ENCODE results near the gene PEX16. TPM values are rescaled to one million over a fixed set of nuclear protein-coding genes. Genes with fewer than 3 reads are reported as not detected.

PEX16 gene
- total RNA-seq, 2 experiments from 2014 or later = 32.1 to 35.3 TPM

DNA sequence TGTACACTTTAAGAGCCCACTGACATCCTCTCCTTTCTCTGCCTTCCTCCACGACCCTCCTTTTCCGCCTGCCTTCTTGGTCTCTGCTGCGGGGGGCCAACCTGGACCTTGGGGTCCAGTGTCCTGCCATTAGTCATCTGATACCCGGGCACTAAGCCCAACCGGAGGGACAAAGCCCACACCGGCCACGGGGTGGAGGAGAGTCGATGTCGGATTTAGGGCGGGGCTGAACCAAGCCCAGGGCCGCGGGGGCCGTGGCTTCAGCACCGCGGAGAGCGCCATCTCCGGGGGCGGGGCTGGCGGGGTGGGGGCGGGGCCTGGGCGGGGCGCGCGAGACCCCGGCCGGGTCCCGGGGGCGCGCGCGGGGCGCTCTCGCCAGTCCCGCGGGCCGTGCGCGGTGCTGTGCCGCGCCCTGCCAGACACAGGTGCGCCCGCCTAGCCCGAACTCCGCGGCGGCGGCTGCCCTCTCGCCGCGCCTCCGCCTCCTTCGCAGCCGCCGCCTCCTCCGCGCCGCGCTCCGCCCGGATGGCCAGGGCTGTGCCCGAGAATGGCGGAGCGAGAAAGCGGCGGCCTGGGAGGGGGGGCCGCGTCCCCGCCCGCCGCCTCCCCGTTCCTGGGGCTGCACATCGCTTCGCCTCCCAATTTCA, 32.3 kb downstream of the PEX16 start, which contains the start of gene MAPK8IP1:
MAPK8IP1 (plus strand) TSS at position 378 of the 647 bp plus-strand sequence; CDS start at position 548, 170 bp downstream.
- CTCF ChIA-PET = no interaction called here
- POLR2A ChIA-PET = no interaction called here

DNA sequence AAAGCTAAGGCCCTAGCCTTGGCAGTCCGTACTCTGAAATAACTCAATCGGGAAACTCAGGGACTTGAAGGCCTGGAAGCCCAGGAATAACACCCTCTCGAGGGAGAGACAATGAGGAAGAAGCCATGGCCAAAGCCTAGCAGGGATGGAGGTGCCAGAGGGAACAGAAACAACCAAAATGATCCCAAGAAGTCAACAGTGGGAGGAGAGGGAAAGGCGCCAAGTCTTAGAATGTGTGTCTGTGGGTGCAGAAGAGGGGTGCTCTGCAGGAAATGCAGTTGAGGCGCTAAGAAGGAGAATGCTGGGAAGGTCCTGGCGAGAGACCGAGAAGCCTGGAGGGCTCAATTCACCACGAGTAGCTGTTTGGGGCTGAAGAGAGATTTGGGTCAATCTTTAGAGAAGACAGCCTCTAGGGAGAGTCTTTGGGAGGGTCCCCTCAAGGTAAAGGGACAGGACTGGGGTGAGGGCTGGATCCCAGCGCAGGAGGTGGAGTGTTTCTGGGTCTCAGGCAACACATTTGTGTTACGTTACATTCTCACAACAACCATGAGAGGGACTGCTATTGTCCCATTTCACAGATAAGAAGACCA, 33.0 kb downstream of the PEX16 start:
- ChIA-PET CTCF (no interaction called here), POLR2A (no interaction called here)

DNA sequence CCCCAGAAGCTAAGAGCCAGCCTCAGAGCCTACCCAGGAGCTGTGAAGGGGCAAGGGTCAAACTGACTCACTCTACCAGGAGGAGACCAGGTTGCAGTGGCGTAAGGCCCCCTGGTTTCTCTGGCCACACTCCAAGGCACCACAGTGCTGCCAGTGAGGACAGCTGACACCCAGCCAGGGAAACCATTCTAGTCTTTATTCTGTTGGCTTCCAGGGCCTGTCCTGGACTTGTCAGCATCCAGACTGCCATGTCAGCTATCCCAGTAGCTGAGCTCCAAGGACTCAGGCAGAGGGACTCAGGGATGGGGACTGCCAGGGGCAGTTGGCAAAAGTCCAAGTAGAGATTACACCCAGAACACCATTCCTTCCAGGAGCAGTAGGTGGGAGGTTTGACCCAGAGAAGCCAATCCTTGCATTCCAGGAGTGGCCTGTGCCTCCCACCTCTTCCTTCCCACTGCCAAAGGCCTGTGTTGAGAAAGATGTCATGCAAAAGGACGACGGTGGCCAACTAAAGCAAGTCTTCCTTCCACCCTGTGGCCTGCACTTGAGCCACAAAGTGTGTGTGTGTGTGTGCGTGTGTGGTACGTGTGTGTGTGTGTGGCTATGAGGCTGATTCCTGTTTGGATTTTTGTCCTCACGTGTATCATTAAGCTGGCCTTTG, 35.8 kb downstream of the PEX16 start:
- CTCF ChIA-PET = no interaction called here
- POLR2A ChIA-PET = no interaction called here

DNA sequence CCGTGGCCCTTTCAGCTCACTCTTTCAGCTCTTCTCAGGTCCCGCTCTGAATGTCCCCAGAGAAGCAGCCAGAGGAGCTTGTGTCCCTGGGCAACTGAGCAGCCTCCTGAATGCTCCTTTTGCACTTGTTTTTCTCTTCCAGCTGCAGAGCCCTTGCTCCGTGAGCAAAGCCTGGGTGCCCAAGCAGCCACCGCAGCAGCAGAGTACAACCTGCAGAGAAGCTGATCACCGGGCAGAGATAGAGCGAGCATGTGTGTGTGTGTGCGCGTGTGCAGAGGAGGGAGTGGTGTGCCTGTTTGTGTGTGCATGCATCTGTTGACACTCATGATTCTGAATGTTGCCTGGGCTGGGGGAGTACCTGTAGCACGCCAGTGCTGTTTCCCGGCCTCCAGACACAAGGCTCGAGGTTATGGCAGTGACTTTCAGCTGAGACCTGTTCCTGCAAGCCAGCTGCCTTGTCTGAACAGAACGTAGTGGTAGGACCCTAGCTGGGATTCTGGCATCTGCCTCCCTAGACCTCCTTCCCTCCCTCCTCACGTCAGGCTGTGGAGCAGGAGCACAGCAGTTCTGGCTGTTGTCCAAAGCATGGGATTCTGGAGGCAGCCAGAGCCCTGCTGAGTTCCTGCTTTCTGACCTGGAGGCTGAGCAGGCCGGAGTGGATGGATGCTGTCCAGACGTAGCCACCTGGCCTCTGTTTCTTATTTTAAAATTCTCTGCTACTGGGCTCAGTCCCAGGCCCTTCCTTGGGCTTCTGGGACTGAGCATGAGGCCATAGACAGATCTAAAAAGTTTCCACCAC, 36.7 kb downstream of the PEX16 start:
- ChIA-PET CTCF (no interaction called here), POLR2A (no interaction called here)

DNA sequence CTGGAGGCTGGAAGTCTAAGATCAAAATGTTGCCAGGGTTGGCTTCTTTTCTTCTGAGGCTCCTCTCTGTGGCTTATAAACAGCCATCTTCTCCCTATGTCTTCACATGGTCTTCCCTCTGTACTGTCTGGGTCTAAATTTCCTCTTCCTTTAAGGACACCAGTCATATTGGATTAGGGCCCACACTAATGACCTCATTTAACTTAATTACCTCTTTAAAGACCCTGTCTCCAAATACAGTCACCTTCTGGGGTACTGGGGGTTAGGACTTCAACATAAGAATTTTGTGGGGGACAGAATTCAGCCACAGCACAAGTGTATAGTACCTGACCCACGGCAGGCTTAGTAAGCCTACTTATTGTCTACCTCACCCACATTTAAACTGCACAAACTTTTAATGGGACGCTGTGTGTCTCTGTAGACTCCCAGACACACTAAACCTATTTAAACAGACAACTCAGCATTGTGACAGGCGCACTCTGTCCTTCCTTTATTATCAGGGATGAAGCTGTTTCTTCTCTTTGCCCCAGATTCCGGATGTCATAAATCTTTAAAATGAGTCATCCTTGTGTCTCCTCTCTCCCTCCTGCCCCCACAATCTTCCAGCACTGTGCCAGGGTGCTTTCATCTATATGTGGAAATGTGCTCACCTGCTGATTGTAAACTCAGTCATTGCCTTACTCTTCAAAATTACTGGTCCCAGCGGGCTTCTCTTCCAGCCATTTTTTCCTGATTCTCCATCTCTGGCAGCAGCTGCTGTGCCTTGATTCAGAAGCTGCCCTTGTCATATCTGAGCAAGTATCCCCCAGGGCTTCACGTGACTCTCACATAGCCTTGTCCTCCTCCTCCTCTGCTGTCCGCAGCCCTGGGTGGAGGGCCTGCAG, 37.6 kb downstream of the PEX16 start:
- CTCF ChIA-PET = interaction anchor here (1.2 kb wide), 1 partner anchor 50 kb away, joined by 3 read pairs; no protein-coding TSS in a partner anchor
- POLR2A ChIA-PET = no interaction called here

DNA sequence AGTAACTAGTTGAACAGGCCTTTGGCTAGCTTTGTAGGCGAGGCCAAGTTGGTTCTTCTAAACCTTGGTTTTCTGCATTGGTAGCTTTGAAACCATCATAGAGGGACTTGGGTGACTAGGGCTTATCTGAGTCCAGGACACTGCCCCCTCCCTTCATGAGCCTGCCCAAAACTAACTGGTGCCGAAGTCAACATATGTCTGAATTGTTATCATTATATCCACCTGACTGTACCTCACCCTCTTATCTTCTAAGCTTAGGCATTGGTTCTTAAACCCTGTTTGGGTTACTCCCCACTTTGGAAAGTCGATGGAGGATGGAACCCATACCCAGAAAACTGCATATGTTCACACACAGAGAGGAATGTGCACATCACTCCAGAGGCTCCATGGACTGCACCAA, 39.8 kb downstream of the PEX16 start:
- ChIA-PET CTCF (no interaction called here), POLR2A (no interaction called here)

DNA sequence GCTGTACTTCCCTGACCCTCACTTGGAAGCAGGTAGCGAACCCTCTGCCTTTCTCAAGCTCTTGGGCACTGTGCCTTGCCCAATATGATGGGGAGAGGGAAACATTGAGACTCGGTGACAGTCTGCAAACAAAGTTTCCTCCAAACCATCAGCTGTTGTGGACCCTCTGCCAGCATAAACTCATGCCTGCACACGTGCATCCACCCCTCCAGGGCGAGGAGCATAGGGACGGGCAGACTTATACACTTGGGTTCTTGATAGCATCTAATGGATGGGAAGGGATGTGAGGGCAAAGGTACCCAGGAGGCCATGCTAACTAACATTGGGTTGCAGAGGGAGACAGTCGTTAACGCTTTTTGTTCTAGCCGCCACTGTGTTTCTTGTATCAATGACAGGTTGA, 40.5 kb downstream of the PEX16 start:
- CTCF ChIA-PET = no interaction called here
- POLR2A ChIA-PET = no interaction called here

DNA sequence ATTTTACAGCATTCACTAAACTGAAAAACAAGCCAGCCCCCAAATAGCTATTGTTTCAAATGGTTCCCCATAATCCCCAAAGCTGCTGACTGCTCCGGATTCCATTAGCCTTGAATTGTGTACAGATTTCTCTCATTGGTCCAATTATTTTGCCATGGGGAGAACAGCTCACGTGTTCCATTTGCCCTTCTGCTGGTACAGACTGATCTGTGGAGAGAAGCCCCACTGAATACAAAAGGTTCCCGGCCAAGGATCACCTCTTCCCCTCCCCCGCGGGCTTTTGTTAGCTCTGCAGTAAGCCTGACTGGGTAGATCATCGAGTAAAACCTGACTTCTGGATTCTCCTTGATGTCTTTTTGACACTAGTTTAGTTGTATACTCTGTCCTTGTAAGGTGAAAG, 41.3 kb downstream of the PEX16 start:
- ChIA-PET POLR2A (no interaction called here), CTCF (no interaction called here)

DNA sequence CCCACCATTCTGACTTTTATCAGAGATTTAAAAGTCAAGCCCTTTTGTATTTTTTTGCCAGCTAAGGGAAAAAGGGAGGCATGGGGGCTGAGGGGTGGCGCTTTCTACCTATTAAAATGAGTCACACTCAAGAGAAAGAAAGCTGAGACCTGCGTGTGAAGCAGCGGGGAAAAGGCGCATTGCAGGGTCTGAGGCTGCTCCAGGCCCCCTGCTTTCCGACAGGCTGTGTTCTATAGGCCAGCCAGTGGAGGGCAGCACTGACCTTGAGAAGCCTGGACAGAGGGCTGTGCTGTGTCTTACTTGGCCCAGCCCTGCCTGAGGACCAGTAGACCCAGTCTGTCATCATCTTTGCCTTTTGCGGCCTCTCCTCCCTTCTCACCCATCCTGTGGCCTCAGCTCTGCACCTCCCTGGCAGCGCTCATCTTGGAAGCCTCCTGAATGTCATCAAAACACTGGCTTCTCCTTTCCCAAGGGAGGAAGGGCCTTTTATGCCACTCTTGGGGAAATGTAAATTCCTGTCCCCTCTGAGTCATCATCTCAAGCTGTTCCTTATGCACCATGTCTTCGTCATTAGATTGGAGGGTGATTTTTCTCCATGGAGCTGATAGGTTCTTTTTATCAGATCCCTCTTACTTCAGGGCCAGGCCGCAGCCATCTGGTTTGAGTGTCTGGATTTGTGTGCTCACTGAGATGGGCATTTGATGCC, 44.9 kb downstream of the PEX16 start:
- ChIA-PET POLR2A (interaction anchor here (0.5 kb wide), 1 partner anchor 24 kb away, joined by 4 read pairs; no protein-coding TSS in a partner anchor), CTCF (no interaction called here)

DNA sequence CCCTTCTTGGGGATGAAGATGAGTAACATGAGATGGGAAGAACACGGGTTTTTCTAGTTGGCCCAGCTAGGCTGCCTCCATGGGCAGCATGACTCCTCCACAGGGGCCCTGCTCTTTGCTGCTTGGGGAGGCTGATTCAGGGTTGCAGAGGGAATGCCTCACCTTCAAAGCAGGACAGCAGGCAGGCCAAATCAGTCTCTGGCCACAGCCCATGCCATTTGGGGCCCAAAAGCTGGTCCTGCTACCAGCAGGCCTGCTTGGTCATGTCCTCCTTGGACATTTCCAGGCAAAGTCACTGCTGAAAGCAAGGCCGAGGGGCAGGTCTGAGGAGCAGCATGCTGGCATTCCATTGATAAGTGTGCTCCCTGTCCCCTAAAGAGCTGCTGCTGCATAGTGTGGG, 46.0 kb downstream of the PEX16 start:
- POLR2A ChIA-PET = no interaction called here

DNA sequence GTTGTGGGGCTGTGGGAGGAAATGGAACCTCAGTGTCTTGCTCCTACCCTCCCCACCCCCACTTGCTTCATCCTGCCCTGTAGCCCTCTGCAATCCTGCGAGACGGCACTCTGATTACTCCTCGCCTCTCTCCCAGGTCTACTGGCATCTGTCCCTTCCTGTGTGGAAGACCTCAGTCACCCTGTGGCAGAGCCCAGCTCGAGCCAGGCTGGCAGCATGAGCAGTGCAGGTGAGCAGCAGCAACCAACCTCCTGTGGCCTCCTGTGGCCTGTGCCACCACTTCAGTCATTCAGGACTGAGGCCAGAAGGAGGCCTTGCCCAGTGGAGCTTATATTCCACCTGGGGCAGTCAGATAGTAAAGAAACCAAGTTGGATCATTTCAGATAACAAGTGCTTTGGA, 47.0 kb downstream of the PEX16 start:
- ChIA-PET POLR2A (no interaction called here), CTCF (no interaction called here)

More for the DNA sequence above, 46.0 kb downstream of the PEX16 start:
- CTCF ChIA-PET = interaction anchor here (1.2 kb wide), 1 partner anchor 21 kb away, joined by 3 read pairs; no protein-coding TSS in a partner anchor

DNA sequence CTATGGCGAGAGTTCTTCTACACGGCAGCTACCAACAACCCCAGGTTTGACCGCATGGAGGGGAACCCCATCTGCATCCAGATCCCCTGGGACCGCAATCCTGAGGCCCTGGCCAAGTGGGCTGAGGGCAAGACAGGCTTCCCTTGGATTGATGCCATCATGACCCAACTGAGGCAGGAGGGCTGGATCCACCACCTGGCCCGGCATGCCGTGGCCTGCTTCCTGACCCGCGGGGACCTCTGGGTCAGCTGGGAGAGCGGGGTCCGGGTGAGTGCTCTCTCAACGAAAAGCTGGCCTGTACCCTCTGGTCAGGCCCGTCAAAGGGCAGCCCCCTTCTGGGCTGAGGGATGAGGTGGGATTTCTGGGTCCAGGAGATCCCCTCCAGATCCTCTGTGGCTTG, 48.1 kb downstream of the PEX16 start:
- POLR2A ChIA-PET = no interaction called here
- CTCF ChIA-PET = no interaction called here

DNA sequence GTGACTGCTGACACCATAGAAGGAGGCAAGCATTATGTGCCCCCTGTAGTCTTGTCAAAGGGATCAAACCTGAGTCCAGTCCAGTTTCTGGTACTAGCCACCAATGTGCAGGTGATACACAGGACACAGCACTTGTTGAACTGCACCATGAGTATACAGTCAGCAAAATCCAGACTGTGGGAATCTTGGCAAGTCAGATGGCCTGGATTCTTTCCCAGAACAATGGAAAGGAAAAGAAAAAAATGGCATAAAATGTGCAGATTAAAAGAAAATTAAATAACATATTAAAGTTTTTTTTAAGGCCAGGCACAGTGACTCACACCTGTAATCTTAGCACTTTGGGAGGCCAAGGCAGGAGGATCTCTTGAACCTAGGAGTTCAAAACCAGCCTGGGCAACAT, 53.6 kb downstream of the PEX16 start:
- POLR2A ChIA-PET = no interaction called here

DNA sequence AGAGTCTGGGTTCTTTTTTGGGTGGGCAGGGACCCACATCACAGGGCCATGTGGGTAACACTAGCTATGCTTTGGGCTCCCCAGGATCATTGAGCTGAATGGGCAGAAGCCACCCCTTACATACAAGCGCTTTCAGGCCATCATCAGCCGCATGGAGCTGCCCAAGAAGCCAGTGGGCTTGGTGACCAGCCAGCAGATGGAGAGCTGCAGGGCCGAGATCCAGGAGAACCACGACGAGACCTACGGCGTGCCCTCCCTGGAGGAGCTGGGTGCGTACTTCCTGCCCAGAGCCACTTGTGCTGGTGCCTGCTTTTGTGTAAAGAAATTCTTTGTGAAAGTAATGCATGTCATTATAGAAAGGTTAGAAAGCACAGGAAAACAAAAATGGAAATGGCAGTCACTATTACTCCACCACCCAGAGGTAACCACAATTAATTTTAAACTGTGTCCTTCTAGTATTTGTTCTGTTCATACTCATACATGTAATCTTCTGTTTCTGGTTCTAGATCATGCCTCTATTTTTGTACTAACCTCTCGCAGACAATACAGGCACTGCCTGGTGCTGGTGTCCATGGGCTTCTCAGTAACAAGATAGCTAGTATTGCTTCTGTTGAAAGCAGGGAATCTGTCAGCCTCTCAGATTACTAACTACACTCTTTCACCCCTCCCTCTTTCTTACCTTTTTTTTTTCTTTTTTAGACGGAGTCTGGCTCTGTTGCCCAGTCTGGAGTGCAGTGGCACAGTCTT, 56.7 kb downstream of the PEX16 start:
- POLR2A ChIA-PET = no interaction called here
- CTCF ChIA-PET = no interaction called here

More for the DNA sequence above, 53.6 kb downstream of the PEX16 start:
- CTCF ChIA-PET = interaction anchor here (1.7 kb wide), 1 partner anchor 10 kb away, joined by 4 read pairs; no protein-coding TSS in a partner anchor

DNA sequence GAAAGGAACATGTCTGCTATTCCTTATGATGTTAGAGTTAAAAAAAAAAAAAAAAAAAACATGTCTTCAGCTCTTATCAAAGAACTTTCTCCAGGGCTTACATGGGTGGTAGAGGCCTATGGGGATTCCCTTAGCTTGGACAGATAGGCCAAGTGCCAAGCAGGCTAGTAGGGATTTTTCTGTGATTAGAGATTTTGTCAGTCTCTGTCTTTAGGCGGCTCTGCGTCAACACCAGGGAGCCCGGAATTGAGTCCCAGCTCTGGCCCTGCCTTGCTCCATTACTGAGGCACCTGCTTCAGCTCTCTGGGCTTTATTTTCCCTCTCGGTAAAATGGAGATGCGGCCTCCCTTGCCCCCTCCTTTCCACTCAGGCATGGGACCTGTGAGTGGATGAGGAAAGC, 57.3 kb downstream of the PEX16 start:
- POLR2A ChIA-PET = no interaction called here
- CTCF ChIA-PET = interaction anchor here (1.5 kb wide), 1 partner anchor 17 kb away, joined by 6 read pairs; no protein-coding TSS in a partner anchor
